MM.1S (cell line): Measurements from ENCODE around the gene ADAMTS2.

Experiments
- CTCF ChIP-seq: fragments of 300-600 bp; sonication (generic); IDR thresholded peaks from 2 replicates; pipeline ENCODE4 v1.5.1; 2016; ENCODE audit warnings: antibody characterized with exemption, low read length, mixed read lengths
- EZH2 ChIP-seq: fragments of 300-600 bp; sonication (generic); optimal IDR thresholded peaks from 2 replicates; pipeline ENCODE3; 2017; ENCODE audit warnings: low read depth, mild to moderate bottlenecking, antibody characterized with exemption, low read length, mixed read lengths

- TF ChIP-seq CTCF (no peak), EZH2 (no peak)
Measured at GRCh38 chr5:179227229-179227579, 118.1 kb downstream of the ADAMTS2 start.
